Mesenteric fat pad (tissue), 1 donor: Measurements from ENCODE around the gene RIN3. TPM values are rescaled to one million over a fixed set of nuclear protein-coding genes. Genes with fewer than 3 reads are reported as not detected.

Experiments used
- DNase-seq: peaks from one replicate; pipeline ENCODE4 v3.0.0-alpha.2; 2020; ENCODE audit warnings: low spot score
- total RNA-seq: library from RNA; stranded (reverse); fragmentation: NEBNext Ultra II Directional; extraction: Animal tissue kit (Norgen Biotek cat#: 25700); gene quantifications from one replicate; pipeline ENCODE4 v1.2.1, GENCODE V29; 2021
- donor health status: DM: yes; HTN: yes; CAD: no.

RIN3 gene
- total RNA-seq, 1 donor from 2014 or later: 38.0 TPM

GRCh38 chr14:92555465-92556111 lies 42.0 kb downstream of the RIN3 start:
- no peak for DNase-seq

- DNase-seq: no peak
These were observed 42.7 kb downstream of the RIN3 start for GRCh38 chr14:92556255-92556741.

- DNase-seq: no peak
These were observed 43.4 kb downstream of the RIN3 start for GRCh38 chr14:92556863-92557543.

GRCh38 chr14:92557544-92557912 lies 43.9 kb downstream of the RIN3 start:
- DNase-seq: no peak

GRCh38 chr14:92558319-92558718 lies 44.7 kb downstream of the RIN3 start:
- no peak for DNase-seq

- DNase-seq: no peak
These were observed 45.9 kb downstream of the RIN3 start for GRCh38 chr14:92559486-92559885.

- no peak for DNase-seq
These were observed 46.7 kb downstream of the RIN3 start for GRCh38 chr14:92560106-92560865.

GRCh38 chr14:92561906-92562479 lies 48.4 kb downstream of the RIN3 start:
- no peak for DNase-seq

GRCh38 chr14:92563359-92563758 lies 49.8 kb downstream of the RIN3 start:
- no peak for DNase-seq

- DNase-seq: no peak
These were observed 50.2 kb downstream of the RIN3 start for GRCh38 chr14:92563765-92564285.

GRCh38 chr14:92564344-92565039 lies 50.9 kb downstream of the RIN3 start:
- DNase-seq: no peak

- no peak for DNase-seq
These were observed 51.6 kb downstream of the RIN3 start for GRCh38 chr14:92565040-92565717.

GRCh38 chr14:92565718-92566115 lies 52.1 kb downstream of the RIN3 start:
- DNase-seq: no peak

GRCh38 chr14:92567173-92567725 lies 53.7 kb downstream of the RIN3 start:
- no peak for DNase-seq

- no peak for DNase-seq
These were observed 55.3 kb downstream of the RIN3 start for GRCh38 chr14:92568621-92569479.

- no peak for DNase-seq
These were observed 57.2 kb downstream of the RIN3 start for GRCh38 chr14:92570674-92571262.

- no peak for DNase-seq
These were observed 58.5 kb downstream of the RIN3 start for GRCh38 chr14:92572050-92572449.

GRCh38 chr14:92573761-92574498 lies 60.3 kb downstream of the RIN3 start:
- no peak for DNase-seq
